HEK293 (cell line): Measurements from ENCODE around the gene NUP85.

ENCODE experiments used
- CTCF ChIA-PET: fragments of 350-600 bp; formaldehyde crosslinking; extraction: SDS; loops from one replicate; lab custom pipeline; 2021; ENCODE audit warnings: antibody characterized with exemption; lab: Yijun Ruan, JAX
- POLR2A ChIA-PET: fragments of 300-600 bp; formaldehyde crosslinking; extraction: SDS; loops from one replicate; lab custom pipeline; 2020; ENCODE audit warnings: antibody characterized with exemption, inconsistent platforms; lab: Yijun Ruan, JAX
- H3K27ac ChIP-seq: fragments of 200-500 bp; sonication (Bioruptor generic); 2 replicates; pipeline ENCODE4 v1.5.1; 2014; ENCODE audit warnings: low read depth, low read length, control low read depth, inconsistent platforms; ENCODE audit errors: extremely low read depth
- H3K36me3 ChIP-seq, 2 experiments: fragments of 200-500 bp in 1 of 2; sonication (Bioruptor generic) in 1 of 2; 1 replicate in 1 of 2; 2 replicates in 1 of 2; pipeline ENCODE4 v1.5.1; 2014 to 2017; ENCODE audit warnings: inconsistent platforms in 2 of 2, low read length in 2 of 2; ENCODE audit not compliant: control insufficient read depth in 2 of 2, insufficient read depth in 1 of 2
- H3K4me1 ChIP-seq: fragments of 200-500 bp; sonication (Bioruptor generic); 2 replicates; pipeline ENCODE4 v1.5.1; 2014; ENCODE audit warnings: mild to moderate bottlenecking, low read length, inconsistent platforms; ENCODE audit not compliant: control insufficient read depth, insufficient read depth
- H3K4me3 ChIP-seq: 2 replicates; pipeline ENCODE4 v1.5.1; 2011; ENCODE audit warnings: low read depth, mild to moderate bottlenecking, control low read depth, low read length, moderate library complexity
- H3K9me3 ChIP-seq: fragments of 200-500 bp; sonication (Bioruptor generic); 2 replicates; pipeline ENCODE4 v1.5.1; 2014; ENCODE audit warnings: low read depth, low read length, inconsistent platforms; ENCODE audit not compliant: control insufficient read depth, insufficient read depth
- GLI4 ChIP-seq: fragments of 450-650 bp; formaldehyde crosslinking; IDR thresholded peaks from 2 replicates; pipeline ENCODE4 v1.5.1; 2016; ENCODE audit warnings: missing biosample characterization, missing genetic modification characterization
- RBAK ChIP-seq: fragments of 450-650 bp; formaldehyde crosslinking; IDR thresholded peaks from 2 replicates; pipeline ENCODE4 v1.5.1; 2016; ENCODE audit warnings: missing biosample characterization, missing genetic modification characterization
- ZBTB10 ChIP-seq: fragments of 450-650 bp; formaldehyde crosslinking; IDR thresholded peaks from 2 replicates; pipeline ENCODE4 v1.5.1; 2016; ENCODE audit warnings: missing biosample characterization, missing genetic modification characterization
- ZBTB20 ChIP-seq: fragments of 450-650 bp; formaldehyde crosslinking; IDR thresholded peaks from 2 replicates; pipeline ENCODE4 v1.5.1; 2016; ENCODE audit warnings: missing biosample characterization, missing genetic modification characterization
- ZBTB26 ChIP-seq: fragments of 450-650 bp; formaldehyde crosslinking; optimal IDR thresholded peaks from 2 replicates; pipeline ENCODE3; 2016; ENCODE audit warnings: missing biosample characterization, mild to moderate bottlenecking, missing genetic modification characterization
- ZBTB8A ChIP-seq: fragments of 450-650 bp; formaldehyde crosslinking; IDR thresholded peaks from 2 replicates; pipeline ENCODE4 v1.5.1; 2016; ENCODE audit warnings: missing biosample characterization, missing genetic modification characterization
- ZNF10 ChIP-seq: fragments of 450-650 bp; formaldehyde crosslinking; IDR thresholded peaks from 2 replicates; pipeline ENCODE4 v1.5.1; 2017; ENCODE audit warnings: missing biosample characterization, missing genetic modification characterization
- ZNF335 ChIP-seq: fragments of 450-650 bp; formaldehyde crosslinking; conservative IDR thresholded peaks from 2 replicates; pipeline ENCODE4 v1.5.1; 2016; ENCODE audit warnings: missing biosample characterization, missing genetic modification characterization
- ZNF423 ChIP-seq: fragments of 450-650 bp; formaldehyde crosslinking; IDR thresholded peaks from 2 replicates; pipeline ENCODE4 v1.5.1; 2016; ENCODE audit warnings: missing biosample characterization, missing genetic modification characterization
- ZNF449 ChIP-seq: fragments of 450-650 bp; formaldehyde crosslinking; IDR thresholded peaks from 2 replicates; pipeline ENCODE4 v1.5.1; 2017; ENCODE audit warnings: missing biosample characterization, mild to moderate bottlenecking, missing genetic modification characterization, moderate library complexity
- ZNF518A ChIP-seq: fragments of 450-650 bp; formaldehyde crosslinking; conservative IDR thresholded peaks from 2 replicates; pipeline ENCODE4 v1.5.1; 2016; ENCODE audit warnings: low read depth, missing biosample characterization, missing genetic modification characterization
- ZNF639 ChIP-seq: fragments of 450-650 bp; formaldehyde crosslinking; IDR thresholded peaks from 2 replicates; pipeline ENCODE4 v1.5.1; 2016; ENCODE audit warnings: missing biosample characterization, missing genetic modification characterization
- ZSCAN23 ChIP-seq: fragments of 450-650 bp; formaldehyde crosslinking; IDR thresholded peaks from 2 replicates; pipeline ENCODE4 v1.5.1; 2016; ENCODE audit warnings: missing biosample characterization, missing genetic modification characterization

The NUP85 gene

GRCh38 chr17:75181608-75182318, 23.7 kb upstream of the NUP85 start (continued):
- TF ChIP-seq ZNF423 (tag by site-specific recombination) (0 out of 2 replicates have a peak, but pooled peaks have one; percentile 21), ZSCAN23 (tag by site-specific recombination) (no peak), ZBTB10 (tag by site-specific recombination) (0 out of 2 replicates have a peak, but pooled peaks have one; percentile 48), RBAK (tag by site-specific recombination) (no peak)
- TF ChIP-seq, all 188 proteins: peak for 13

GRCh38 chr17:75182319-75182568, 23.2 kb upstream of the NUP85 start:
- H3K4me3 ChIP-seq, result peak overlapping the region; percentile 56
- peaks cover 5% of the 10 kb centered on the region; the same call in 1 of the 2 replicates for H3K4me1 ChIP-seq
- peak overlapping the region; percentile 95 for H3K27ac ChIP-seq
- H3K9me3 ChIP-seq, result no peaks in the 10 kb centered on the region
- POLR2A ChIA-PET, result interaction anchor here (0.6 to 1.8 kb wide), 4 partner anchors 10 to 223 kb away, joined by 4 to 14 read pairs (median 5); partner anchors contain the start of genes GRB2 and JPT1
- CTCF ChIA-PET, result no interaction called here
- H3K36me3 ChIP-seq, result peaks cover 36 to 41% of the 10 kb centered on the region in 2 experiments
- TF ChIP-seq ZNF335 (tag by site-specific recombination), result peak; percentile 72; the same call in 1 of the 2 replicates
- peak; percentile 70 for TF ChIP-seq ZBTB20 (tag by site-specific recombination)
- peak; percentile 96 for TF ChIP-seq ZBTB8A (tag by site-specific recombination)
- no peak for TF ChIP-seq ZNF639 (tag by site-specific recombination)
- TF ChIP-seq ZBTB26 (tag by site-specific recombination), result peak; percentile 86
- TF ChIP-seq ZNF449, result peak; percentile 64; the same call in 1 of the 2 replicates
- TF ChIP-seq GLI4 (tag by site-specific recombination), result no peak
- TF ChIP-seq, all 188 proteins: peak for 5

GRCh38 chr17:75182569-75183436, 22.7 kb upstream of the NUP85 start, which contains the start of gene SUMO2:
SUMO2 (minus strand) TSS chr17:75182959; CDS start chr17:75182834, 125 bp downstream.
- CTCF ChIA-PET, result interaction anchor here (0.6 to 2.5 kb wide), 4 partner anchors 20 to 248 kb away, joined by 3 to 13 read pairs (median 4); no protein-coding TSS in a partner anchor
- Histone ChIP-seq H3K4me3 (peak within 1 kb of the TSS; percentile 56), H3K36me3 (peaks cover 30 to 35% of the 10 kb centered on the region in 2 experiments), H3K4me1 (peaks cover 5% of the 10 kb centered on the region; the same call in 1 of the 2 replicates), H3K9me3 (no peaks in the 10 kb centered on the region), H3K27ac (peak within 1 kb of the TSS; percentile 95)
- POLR2A ChIA-PET, result interaction anchor here (0.5 to 1.9 kb wide), 12 partner anchors 9 to 223 kb away, joined by 3 to 14 read pairs (median 4); partner anchors contain the start of genes GRB2, JPT1, MIF4GD and SLC25A19
- TF ChIP-seq ZNF10 (no peak), ZNF518A (0 out of 2 replicates have a peak, but pooled peaks have one; percentile 16)
